ENCODE results near the gene MPPED1.

Gene MPPED1

DNA sequence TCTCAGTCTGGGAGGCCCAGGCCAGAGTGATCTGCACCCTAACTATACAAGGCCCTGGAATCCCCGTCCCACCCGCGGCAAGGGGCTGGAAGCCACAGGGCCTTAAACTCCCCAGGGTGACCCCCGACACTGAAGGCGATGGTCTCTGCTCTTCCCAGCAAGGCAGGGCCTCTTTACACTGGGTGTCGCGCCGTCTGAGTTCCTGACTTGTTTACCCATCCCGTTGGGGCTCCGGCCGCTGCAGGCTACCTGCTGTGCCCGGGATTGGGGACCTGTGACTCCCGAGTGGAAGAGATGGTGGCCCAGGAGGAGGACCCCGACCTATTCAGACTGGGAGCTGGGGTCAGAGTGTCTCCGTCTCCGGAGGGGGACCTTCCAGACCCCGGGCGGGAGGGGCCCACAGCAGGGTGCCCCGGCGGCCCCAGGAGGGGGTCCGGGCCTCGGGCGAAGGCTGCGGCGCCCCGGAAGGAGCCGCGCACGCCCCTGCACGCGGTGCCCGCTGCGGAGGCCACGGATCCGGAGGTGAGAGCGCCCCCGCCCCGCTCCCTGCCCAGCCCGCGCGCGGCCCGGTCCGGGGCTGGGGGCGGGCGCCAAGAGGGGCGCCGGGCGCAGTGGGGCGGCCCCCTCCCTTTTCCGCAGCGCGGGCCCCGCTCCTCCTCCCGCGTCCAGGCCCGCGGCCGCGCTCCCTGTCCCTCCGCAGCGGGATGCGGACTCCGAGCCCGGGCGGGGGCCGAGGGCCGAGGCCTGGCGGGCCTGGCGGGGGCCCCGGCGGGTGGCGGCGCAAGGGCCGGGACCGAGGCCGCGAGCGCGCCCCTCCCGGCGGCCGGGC is 560 bp upstream of the MPPED1 start:
- DNase-seq (ENCODE audit: low spot score) = no peak

DNA sequence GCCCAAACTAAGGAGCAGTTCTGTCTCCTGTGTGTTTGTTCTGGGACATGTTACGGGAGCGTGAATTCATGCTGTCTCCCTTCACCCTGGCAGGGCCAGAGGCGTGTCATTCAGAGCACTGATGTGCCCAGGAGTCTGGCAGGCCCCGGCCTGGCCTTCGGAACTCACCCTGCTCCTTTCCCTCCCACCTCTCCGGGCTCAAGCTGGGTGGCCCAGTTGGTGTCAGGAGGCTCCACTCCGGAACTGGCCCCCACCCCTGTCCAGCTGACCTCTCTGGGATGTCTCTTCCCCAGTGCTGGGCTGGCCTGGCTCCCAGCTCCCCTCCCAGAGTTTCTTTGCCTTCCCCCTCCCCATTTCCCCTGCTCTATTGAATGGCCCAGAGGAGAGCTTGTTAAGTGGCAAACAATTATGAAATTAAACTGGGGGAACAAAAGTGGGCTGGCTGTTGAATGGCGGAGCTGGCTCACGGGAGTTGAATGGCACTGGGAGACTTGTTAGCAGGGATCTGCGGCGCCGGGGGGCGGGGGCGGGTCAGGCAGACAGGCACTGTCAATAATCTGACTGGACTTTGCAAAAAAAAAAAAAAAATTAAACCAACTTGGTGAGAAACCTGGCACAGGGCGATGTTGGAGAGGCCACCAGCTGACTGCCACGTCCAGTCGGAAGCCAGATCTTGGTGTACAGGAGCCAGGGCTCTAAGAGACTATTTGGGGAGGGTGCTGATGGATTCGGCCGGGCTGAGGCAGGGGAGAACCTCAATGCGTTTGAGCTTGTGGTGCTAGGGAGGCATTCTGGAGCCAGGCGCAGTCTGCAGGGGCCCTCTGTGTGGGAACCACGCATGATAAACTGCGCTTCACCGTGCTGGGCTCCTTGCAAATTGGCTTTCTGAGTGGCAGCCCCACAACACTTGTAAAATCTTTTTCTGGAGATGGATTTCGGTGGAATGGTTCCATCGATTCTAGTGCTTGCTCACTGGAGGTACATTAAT is 1.3 kb downstream of the MPPED1 start:
- DNase-seq (ENCODE audit: low spot score) = no peak

GRCh38 chr22:43413826-43414225 is 2.0 kb downstream of the MPPED1 start:
- no peak for DNase-seq (ENCODE audit: low spot score)

DNA sequence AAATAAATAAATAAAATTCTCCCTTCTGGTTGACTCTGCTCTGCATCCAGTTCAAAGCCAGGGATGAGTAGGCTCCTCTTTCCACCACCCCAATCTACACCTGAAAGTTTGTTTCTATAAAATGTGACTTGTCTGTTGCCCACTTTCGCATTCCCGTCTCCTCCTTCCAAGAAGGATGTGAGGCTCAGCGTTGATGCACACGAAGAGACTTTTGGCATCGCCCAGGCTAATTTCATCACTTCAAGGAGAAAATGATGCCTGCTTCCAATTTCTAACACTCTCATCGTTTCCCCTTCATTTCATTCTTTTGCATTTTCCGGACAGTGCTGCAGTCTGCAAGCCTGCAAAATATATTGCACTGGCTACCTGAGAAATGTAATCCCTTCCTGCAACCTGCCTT is 3.9 kb downstream of the MPPED1 start:
- no peak for DNase-seq (ENCODE audit: low spot score)

- no peak for DNase-seq (ENCODE audit: low spot score)
Measured at GRCh38 chr22:43417555-43417954, 5.7 kb downstream of the MPPED1 start.

GRCh38 chr22:43418079-43418825 is 6.4 kb downstream of the MPPED1 start:
- no peak for DNase-seq (ENCODE audit: low spot score)

DNA sequence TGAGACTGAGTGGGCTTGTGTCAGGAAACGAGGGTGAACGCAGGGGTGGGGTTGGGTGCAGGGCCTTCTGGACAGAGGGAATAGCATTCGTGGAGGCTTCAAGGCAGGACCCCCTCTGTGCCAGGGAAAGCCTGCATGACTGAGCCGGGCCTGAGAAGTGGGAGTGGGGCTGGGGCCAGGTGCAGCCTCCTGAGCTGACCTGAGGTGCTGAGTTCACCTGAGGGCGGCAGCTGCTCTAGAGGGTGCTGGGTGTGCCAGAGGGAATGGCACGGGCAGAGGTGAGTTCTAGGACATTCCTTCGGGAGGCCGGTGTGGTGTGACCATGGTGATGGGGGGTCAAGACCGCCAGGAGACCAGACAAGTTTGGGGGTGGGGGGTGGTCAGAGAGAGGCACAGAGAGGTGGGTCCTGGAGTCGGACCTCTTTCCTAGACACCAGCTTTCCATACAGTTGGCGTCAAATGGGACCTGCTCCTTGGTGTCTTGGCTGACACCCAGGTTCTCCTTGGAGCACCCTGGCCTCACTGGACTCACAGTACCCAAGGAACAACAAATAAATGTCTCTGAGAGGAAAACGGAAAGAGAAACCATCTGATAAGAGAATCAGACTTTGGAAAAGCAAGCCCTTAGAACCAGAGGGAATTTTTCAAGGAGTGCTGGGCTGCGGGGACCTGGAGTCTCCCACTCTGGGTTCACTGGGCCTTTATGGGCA is 7.7 kb downstream of the MPPED1 start:
- DNase-seq (ENCODE audit: low spot score) = no peak

DNA sequence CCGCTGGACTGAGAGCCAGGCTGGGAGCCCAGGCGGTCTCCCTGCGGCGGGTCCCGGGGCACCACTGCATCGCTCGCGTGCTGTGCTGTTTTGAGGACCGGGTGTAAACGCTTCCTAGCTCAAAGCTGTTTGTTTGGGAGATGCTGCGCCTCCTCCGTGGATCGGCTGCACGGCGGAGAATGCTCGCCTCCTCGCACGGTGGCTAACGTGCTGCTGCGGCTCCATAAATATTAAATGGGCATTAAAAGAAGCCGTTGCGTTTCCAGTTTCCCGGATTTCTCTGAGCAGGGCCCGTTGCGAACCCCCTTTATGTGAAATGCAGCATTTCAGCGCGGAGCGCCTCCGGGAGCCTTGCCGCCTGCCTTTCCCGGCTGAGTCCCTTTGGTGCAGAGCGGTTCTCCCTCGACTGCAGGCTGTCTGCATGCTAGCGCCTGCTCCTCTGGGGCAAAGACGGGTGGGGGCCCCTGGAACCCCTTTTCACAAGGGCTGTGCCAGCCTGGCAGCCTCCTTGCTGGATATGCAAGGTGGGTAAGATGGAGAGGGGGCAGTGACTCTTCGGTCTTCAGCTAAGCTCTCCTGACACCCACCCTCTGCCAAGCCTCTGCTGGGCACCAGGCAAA is 9.3 kb downstream of the MPPED1 start:
- no peak for DNase-seq (ENCODE audit: low spot score)

- DNase-seq (ENCODE audit: low spot score) = no peak
Measured at GRCh38 chr22:43421914-43422615, 10.3 kb downstream of the MPPED1 start.

GRCh38 chr22:43423046-43423445 is 11.2 kb downstream of the MPPED1 start:
- DNase-seq (ENCODE audit: low spot score) = no peak

DNA sequence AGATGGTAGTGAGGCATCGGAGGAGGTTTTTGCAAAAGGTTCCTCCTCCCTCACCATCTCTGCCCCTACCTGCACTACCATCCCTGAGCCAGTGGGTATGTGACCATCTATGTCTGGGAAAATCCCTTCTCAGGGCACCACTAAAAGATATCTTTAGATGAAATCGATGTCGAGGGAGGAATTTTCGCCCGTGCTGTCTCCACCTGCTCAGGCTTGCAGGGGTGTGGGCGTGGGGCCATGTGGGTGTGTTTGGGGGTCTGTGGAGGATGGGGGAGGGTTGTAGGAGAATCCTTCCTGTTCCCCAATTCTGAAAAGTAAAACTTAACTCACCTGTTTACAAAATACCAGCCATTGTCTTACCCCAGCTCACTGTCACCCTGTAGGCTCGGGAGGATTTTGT is 12.4 kb downstream of the MPPED1 start:
- DNase-seq (ENCODE audit: low spot score) = no peak

DNA sequence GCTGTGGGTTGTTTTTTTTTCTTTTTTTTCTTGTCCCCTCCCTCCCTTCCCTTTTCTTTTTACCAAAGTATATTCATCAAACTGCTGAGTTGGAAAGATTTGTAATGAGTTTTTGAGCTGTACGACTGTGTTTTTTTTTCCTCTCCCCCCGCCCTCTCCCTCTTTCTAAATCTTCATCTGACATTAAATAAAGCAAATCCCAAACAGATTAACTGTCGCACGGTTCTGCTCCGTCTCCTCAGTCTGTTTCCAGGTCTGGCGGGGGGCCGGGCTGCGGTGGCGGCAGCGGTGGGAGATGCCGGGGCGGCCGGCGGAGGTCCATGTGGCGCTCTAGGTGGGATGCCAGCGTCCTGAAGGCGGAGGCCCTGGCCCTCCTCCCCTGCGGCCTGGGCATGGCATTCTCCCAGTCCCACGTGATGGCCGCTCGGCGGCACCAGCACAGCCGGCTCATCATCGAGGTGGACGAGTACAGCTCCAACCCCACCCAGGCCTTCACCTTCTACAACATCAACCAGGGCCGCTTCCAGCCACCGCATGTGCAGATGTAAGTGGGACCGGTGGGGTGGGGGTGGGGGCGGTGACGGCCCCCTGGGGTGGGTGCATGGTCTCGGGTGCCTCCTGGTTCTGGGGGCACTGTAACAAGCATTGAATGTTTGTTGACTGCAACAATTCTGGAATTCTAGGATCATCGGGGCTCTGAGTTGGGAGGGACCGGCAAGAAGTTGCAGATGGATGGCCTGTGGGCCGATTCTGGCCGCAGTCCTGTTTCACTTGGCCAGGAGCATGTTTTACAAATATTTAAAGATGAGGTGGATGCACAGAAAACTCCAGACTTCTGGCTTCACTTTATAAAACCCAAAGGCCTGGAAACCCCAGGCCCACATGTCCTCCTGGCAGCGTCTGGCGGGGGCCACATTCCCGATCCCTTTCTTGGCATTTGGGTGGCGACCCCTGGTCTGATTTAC is 13.1 kb downstream of the MPPED1 start:
- no peak for DNase-seq (ENCODE audit: low spot score)

DNA sequence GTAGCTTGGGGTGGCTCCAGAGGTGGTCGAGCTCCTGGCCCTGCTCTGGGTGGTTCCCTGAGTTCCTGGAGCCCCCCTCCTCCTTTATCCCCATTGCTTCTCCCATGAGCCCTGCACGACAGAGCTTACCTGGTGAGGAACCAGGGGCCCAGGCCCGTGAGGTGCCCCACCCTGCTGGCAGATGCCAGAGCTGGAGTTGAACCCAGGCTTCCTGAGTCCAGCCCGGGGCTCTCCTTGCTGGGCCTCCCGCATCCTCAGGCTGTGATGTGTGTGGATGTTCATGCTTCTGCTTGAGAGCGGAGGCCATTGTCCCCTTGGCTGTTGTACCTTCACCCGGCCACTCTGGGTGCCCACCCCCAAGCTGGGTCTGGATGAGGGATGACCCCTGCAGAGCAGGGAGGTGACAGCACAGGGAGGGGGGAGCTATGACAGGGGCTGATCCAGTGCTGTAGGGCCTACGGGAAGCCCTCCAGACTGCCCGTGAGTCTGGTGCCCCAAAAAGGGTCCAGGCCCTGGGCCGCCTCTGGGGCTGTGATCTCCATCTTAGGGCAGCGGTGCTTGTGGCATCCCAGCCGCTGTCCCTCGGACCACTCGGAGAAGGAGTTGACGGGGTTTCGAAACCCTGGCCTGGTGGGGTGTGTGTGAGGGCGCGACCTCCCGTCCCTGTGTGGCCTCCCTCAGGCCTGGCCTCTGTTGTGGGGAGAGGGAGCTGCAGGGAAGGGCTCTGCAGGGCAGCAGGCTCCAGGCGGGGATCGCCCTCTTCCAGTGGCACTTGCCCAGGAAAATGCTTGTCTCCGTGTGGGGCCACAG is 14.4 kb downstream of the MPPED1 start:
- DNase-seq (ENCODE audit: low spot score) = no peak

GRCh38 chr22:43426816-43427215 is 15.0 kb downstream of the MPPED1 start:
- no peak for DNase-seq (ENCODE audit: low spot score)

DNA sequence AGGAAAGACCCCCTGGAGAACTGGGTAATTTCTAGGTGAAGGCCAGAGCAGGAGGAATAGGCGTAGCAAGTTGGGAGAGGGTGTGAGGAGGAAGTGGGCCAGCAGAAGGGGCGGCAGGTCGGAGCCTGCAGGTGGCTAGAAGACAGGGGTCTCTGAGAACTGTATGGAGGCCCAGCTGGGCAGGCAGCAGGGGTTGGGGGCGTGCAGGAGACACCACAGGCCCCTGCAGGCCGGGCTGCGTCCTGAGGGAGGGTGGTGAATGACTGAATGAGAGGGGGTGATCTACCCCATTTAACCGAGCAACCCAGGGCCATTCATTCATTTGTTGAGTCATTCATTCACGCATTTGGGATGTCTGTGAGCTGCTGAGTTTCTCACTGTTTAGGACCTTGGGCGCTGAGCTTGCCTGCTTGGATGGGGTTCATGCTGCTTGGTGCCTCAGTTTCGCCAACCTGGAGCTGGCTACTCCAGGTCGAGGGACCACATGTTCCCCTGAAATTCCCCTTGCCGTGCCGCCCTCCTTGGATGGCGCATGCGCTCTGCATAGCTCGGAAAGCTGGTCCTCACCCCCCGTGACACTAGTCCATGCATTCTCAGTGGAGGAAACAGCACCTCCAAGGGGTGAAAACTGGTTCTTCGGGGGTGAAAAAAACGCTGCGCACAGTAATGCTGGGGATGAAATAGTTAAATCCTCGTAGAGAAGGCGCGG is 15.6 kb downstream of the MPPED1 start:
- DNase-seq (ENCODE audit: low spot score) = no peak

- no peak for DNase-seq (ENCODE audit: low spot score)
Measured at GRCh38 chr22:43428005-43428485, 16.2 kb downstream of the MPPED1 start.

- no peak for DNase-seq (ENCODE audit: low spot score)
Measured at GRCh38 chr22:43428521-43428920, 16.7 kb downstream of the MPPED1 start.

DNA sequence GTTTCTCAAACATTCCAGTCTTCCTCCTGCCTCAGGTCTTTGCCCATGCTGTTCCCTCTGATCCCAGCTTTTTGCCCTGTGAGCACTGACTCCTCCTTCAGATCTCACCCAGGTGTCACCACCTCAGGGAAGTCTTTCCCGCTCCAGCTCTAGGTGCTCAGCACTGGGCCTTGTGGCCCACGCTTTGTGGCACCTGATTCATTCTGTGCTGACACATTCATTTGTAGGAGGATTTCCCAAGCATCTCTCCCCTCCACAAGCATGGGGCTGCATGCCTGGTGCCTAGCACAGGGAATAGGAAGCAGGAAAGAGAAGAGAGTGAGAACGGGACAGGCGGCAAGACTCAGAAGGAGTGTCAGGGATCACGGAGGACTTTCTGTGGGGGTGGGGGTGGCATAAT is 17.6 kb downstream of the MPPED1 start:
- DNase-seq (ENCODE audit: low spot score) = no peak
